Natural killer cell treated with Interleukin-12 subunit alpha and Interleukin-12 subunit beta and Interleukin-15 and Interleukin-18, amount 100 ng/mL, for 72 hours (primary cell): Measurements from ENCODE around the gene ST6GAL1. TPM values are rescaled to one million over a fixed set of nuclear protein-coding genes. Genes with fewer than 3 reads are reported as not detected.

Experiments used
- ATAC-seq, 2 donors: fragments of 150-1000 bp; cut with Tn5 transposase in 1 of 2; sonication (Bioruptor Pico), chemical (Tn5 transposase) in 1 of 2; 2 replicates each; pipeline ENCODE4 v1.10.0; 2021
- DNase-seq: peaks from one replicate; pipeline ENCODE4 v3.0.0; 2022; ENCODE audit warnings: low spot score
- H3K27ac Mint-ChIP-seq, 2 donors: 1 replicate in 1 of 2; 2 replicates in 1 of 2; pipeline ENCODE4 v1.8.0; 2022; ENCODE audit warnings: mixed read lengths in 2 of 2, mild to moderate bottlenecking in 1 of 2, moderate library complexity in 1 of 2
- H3K27me3 Mint-ChIP-seq, 2 donors: 1 replicate in 1 of 2; 2 replicates in 1 of 2; pipeline ENCODE4 v1.8.0; 2022; ENCODE audit warnings: mixed read lengths in 2 of 2
- H3K36me3 Mint-ChIP-seq: one replicate; pipeline ENCODE4 v1.8.0; 2022; ENCODE audit warnings: mixed read lengths
- H3K4me1 Mint-ChIP-seq, 2 donors: 1 replicate in 1 of 2; 2 replicates in 1 of 2; pipeline ENCODE4 v1.8.0; 2022; ENCODE audit warnings: low read depth in 2 of 2, mixed read lengths in 2 of 2, mild to moderate bottlenecking in 1 of 2
- H3K4me3 Mint-ChIP-seq: one replicate; pipeline ENCODE4 v1.8.0; 2022; ENCODE audit warnings: mixed read lengths
- H3K9me3 Mint-ChIP-seq: 2 replicates; pipeline ENCODE4 v1.8.0; 2022; ENCODE audit warnings: mixed read lengths
- total RNA-seq, 2 donors: library from RNA; stranded (reverse); gene quantifications; one replicate each; pipeline ENCODE4 v1.2.3, GENCODE V29; 2022

ST6GAL1 gene
- total RNA-seq, 2 donors from 2014 or later: 179 to 304 TPM

DNA sequence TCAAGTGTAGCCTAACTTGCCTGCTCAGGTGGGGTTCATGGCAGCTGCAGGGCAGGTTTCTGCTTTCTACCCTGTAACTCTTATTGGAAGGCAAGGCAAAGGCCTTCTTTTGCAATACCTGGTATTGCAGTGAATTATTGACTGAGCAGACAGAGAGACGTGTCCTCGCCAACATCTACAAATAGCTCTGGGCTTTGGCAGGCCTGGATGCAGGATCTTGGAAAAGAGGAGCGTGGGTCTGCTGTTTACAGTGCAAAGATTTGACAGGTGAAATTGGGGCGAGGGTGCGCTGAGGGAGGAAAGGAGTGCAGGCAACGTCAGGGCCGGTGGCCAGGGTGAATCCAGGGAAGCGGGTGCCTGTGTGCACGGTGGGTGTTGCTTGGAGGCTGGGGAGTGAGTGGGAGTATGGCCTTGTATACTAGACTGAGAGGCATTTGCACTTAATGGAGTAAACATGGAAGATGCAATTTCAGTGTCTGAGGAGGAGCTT is 44.5 kb downstream of the ST6GAL1 start:
- no peak for DNase-seq
- peaks cover 30 to 41% of the 10 kb centered on the region in 2 donors for H3K4me1 Mint-ChIP-seq
- H3K27ac Mint-ChIP-seq: peak overlapping the region in 1 of 2 donors; percentile 44
- H3K9me3 Mint-ChIP-seq: no peaks in the 10 kb centered on the region
- H3K27me3 Mint-ChIP-seq: no peaks in the 10 kb centered on the region
- H3K4me3 Mint-ChIP-seq: no peak overlapping the region
- peaks cover 16% of the 10 kb centered on the region for H3K36me3 Mint-ChIP-seq
- no peak for ATAC-seq

DNA sequence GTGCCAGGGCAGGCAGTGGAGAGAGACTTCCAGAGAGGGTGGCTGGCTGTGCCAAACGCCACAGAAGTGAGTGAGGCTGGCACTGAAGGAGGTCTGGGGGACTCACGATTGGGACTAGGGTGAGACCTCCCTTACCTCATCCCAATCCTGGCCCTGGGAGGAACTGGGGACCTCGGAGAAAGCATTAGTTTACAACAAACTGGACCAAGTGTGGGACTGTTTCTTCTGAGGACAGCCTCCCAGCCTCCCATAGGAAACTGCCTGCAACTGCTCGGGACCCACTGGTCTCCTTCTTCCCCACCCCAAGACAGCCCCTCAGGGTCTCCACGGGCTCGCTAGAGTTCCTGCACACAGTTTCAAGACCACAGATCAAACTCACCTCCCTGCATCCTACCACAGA is 45.4 kb downstream of the ST6GAL1 start:
- ATAC-seq: no peak
- H3K27ac Mint-ChIP-seq: peak overlapping the region; percentile 44 to 64
- no peak for DNase-seq
- H3K9me3 Mint-ChIP-seq: no peaks in the 10 kb centered on the region
- H3K4me1 Mint-ChIP-seq: peaks cover 30 to 42% of the 10 kb centered on the region in 2 donors
- peaks cover 16% of the 10 kb centered on the region for H3K36me3 Mint-ChIP-seq
- H3K4me3 Mint-ChIP-seq: no peak overlapping the region
- no peaks in the 10 kb centered on the region for H3K27me3 Mint-ChIP-seq

DNA sequence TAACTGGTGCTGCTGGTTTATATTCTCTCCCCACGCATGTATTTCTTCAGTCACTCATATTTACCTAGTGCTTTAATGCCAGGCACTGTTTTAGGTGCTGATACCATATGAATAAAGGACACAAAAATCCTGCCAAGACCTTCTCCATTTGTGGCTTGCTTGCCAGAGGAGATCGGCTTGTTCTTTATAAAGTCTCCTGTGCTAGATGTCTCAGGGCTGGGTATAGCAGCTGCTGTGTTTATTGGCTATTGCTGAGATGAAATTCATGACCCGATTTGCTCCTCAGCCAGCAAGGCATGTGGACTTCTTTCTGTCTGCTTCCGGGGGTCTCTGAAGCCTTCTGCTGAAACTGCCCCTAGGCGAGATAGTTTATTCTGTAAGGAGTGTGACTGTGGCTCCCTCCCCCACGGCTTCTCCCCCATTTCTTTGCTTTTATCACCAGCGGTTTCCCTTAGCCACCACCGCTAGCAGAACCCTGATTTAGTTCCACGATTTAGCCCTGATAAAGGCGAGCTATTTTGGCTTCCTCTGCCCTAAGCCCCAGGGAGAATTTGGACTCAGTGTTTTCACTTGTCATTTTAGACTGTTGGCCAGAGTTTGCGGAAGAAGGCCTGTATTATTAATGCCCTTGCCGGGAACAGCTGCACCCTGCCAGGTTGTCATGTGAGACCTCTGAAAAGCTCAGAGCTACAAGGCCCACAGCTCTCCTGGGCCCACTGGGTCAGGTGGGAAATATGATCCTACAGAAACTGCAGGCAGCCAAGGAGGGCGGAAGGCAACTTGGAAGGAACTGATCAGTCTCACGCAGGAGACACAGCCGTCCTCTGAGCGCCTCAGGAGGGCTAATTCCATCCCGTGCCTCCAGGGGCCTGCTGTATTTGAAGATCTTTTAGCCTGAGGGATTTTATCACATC is 46.8 kb downstream of the ST6GAL1 start:
- Mint-ChIP-seq H3K36me3 (peaks cover 20% of the 10 kb centered on the region), H3K4me3 (no peak overlapping the region), H3K4me1 (peaks cover 24 to 47% of the 10 kb centered on the region in 2 donors), H3K27me3 (no peaks in the 10 kb centered on the region), H3K27ac (peak overlapping the region; percentile 39 to 61), H3K9me3 (no peaks in the 10 kb centered on the region)
- ATAC-seq (no peak), DNase-seq (no peak)

DNA sequence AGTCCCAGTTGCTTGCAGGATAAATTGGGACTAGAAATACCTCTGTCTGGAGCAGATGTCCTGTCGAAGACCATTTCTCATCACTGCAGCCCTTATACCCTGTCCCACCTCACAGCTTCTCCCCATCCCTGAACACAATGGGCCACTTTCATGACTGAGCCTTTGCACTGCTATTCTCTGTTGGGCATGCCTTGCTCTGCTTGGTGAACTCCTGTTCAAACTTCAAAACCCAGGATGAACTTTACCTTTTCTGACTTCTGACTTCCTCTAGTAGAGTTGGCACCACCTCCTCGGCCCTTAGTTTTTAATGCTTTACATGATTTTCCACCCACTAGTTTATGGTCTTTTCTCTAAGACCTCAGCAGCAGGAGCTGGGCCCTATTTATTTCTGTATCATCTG is 48.4 kb downstream of the ST6GAL1 start:
- Mint-ChIP-seq H3K27me3 (no peaks in the 10 kb centered on the region), H3K4me1 (peaks cover 20 to 42% of the 10 kb centered on the region in 2 donors), H3K27ac (peak overlapping the region; percentile 42 to 71), H3K36me3 (peaks cover 28% of the 10 kb centered on the region), H3K4me3 (no peak overlapping the region), H3K9me3 (no peaks in the 10 kb centered on the region)
- no peak for ATAC-seq
- DNase-seq: no peak

DNA sequence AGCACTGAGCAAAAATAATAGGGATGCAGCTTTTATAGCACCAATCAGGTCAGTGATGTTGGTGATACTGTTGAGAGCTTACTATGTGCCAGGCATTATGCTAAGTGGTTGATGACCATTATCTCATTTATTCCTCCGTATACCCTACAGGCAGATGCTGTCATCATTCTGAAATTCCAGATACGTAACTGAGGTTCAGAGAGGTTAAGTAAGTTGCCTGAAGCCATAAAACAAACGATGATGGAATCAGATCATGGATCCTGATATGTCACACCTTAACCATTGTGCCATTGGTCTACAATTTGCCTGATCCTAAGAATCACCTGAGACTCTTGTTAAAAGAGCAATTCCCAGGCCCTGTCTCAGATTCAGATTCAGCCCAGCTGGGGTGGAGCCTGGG is 49.5 kb downstream of the ST6GAL1 start:
- Mint-ChIP-seq H3K4me3 (no peak overlapping the region), H3K36me3 (peaks cover 40% of the 10 kb centered on the region), H3K27ac (no peak overlapping the region), H3K4me1 (peaks cover 28 to 47% of the 10 kb centered on the region in 2 donors), H3K27me3 (no peaks in the 10 kb centered on the region), H3K9me3 (no peaks in the 10 kb centered on the region)
- no peak for DNase-seq
- no peak for ATAC-seq

DNA sequence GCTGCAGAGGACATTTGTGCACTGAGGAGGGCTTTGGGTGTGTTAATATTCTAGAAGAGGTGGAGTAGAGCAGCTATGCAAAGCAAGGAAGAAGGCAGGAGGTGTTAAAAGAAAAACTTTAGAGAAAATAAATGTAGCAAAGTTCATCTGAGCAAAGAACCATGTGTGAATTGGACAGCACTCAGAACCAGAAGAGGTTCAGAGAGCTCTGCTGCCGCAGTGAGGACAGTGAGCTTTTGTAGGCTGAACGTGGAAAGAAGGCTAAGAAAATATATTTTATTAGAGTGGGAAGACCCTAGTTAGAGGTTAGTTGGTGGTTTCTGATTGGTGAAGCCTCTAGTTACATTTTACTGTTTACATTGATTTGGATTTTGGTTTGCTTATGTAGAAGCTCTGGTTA is 50.7 kb downstream of the ST6GAL1 start:
- no peak for ATAC-seq
- DNase-seq: no peak
- Mint-ChIP-seq H3K27me3 (no peaks in the 10 kb centered on the region), H3K36me3 (peaks cover 46% of the 10 kb centered on the region), H3K4me3 (no peak overlapping the region), H3K9me3 (no peaks in the 10 kb centered on the region), H3K27ac (peak overlapping the region; percentile 29 to 68), H3K4me1 (peaks cover 28 to 39% of the 10 kb centered on the region in 2 donors)

DNA sequence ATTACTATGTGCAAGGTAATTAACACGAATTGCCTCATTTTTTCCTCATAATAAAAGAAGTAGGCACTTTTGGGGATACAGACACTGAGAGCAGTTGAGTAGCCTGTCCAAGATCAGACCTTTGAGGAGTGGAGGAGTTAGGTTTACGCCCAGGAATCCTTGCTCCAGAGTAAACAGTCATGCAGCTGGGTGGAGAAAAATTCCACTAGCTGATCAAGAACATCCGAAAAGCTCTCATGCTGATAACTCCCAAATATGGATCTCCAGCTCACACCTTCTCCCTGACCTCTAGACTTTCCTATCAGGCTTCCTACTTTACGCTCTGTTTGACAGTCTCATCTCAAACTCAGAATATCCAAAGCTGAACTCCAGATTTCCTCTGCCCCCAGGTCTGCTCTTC is 53.3 kb downstream of the ST6GAL1 start:
- Mint-ChIP-seq H3K4me3 (no peak overlapping the region), H3K36me3 (peaks cover 55% of the 10 kb centered on the region), H3K27ac (peak overlapping the region; percentile 43 to 67), H3K9me3 (no peaks in the 10 kb centered on the region), H3K4me1 (peaks cover 39 to 53% of the 10 kb centered on the region in 2 donors), H3K27me3 (no peaks in the 10 kb centered on the region)
- ATAC-seq (no peak), DNase-seq (no peak)

DNA sequence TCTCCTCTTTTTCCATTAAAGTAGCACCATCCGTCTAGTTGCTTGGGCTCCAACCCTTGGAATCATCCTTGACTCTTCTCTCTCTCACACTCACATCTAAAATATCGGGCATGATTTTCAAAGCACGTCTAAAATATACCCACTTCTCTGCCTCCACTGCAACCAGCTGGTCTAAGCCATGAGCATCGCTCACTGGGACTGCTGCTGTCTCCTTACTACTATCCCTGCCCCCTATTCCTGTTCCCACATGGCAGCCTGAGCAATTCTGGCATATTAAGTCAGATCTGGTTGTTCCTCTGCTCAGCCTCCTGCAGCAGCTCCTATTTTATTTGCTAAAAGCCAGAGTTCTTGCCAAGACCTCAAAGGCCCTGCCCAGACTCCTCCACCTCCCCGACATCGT is 53.7 kb downstream of the ST6GAL1 start:
- peaks cover 54% of the 10 kb centered on the region for H3K36me3 Mint-ChIP-seq
- ATAC-seq: no peak
- no peaks in the 10 kb centered on the region for H3K27me3 Mint-ChIP-seq
- H3K27ac Mint-ChIP-seq: peak overlapping the region; percentile 27 to 43
- peaks cover 39 to 52% of the 10 kb centered on the region in 2 donors for H3K4me1 Mint-ChIP-seq
- H3K9me3 Mint-ChIP-seq: no peaks in the 10 kb centered on the region
- no peak overlapping the region for H3K4me3 Mint-ChIP-seq
- DNase-seq: no peak

DNA sequence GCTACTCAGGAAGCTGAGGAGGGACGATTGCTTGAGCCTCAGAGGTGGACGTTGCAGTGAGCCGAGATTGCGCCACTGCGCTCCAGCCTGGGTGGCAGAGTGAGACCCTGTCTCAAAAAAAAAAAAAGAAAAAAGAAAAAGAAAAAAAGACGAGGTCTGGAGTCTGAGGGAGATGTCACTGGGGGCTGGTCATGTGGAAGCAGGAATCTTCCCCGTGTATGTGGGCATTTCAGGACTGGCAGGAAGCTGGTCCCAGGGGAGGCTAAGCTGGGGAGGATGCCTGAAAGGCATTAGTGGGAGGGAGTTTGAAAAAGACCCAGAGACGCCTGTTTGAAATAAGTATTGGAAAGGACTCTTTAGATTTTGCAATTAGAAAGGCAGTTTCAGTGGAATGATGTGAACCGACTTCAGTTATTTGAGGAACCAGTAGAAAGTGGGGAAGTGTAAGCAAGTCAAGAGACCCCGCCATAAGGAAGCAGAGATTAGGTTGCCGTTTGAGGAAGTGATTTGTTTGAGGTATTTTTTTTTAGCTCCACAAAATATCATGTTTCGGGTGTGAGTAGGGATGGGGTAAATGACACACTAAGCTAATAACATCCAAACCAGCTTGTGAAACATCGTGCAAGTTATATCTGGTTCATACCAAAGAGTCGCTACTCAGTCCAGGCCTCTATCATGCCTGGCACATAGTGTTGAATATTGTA is 55.5 kb downstream of the ST6GAL1 start:
- peaks cover 42 to 56% of the 10 kb centered on the region in 2 donors for H3K4me1 Mint-ChIP-seq
- no peaks in the 10 kb centered on the region for H3K9me3 Mint-ChIP-seq
- no peak for DNase-seq
- H3K27me3 Mint-ChIP-seq: no peaks in the 10 kb centered on the region
- H3K4me3 Mint-ChIP-seq: no peak overlapping the region
- peaks cover 56% of the 10 kb centered on the region for H3K36me3 Mint-ChIP-seq
- peak overlapping the region in 1 of 2 donors; percentile 54 for H3K27ac Mint-ChIP-seq
- no peak for ATAC-seq

DNA sequence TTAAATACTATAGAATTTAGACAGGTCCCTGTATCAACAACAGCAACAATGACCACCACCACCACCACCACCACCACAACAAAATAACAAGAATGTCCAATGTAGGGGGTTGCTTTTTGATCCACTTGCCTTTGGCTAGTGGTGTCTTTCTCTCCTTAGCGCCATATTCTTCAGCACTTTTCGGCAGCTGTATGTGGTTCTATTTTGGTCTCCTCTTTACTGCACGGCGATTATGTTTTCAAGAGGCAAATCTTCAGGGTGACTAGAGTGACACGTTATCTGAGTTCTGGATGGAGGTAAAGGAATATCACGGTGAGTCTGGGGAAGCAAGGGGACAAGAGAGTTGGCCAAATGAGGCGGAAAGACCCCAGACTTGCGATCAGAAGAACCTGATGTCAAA is 56.1 kb downstream of the ST6GAL1 start:
- H3K36me3 Mint-ChIP-seq: peaks cover 54% of the 10 kb centered on the region
- H3K27ac Mint-ChIP-seq: peak overlapping the region in 1 of 2 donors; percentile 11
- ATAC-seq (no peak), DNase-seq (no peak)
- H3K4me3 Mint-ChIP-seq: no peak overlapping the region
- H3K4me1 Mint-ChIP-seq: peaks cover 46 to 56% of the 10 kb centered on the region in 2 donors
- no peaks in the 10 kb centered on the region for H3K27me3 Mint-ChIP-seq
- H3K9me3 Mint-ChIP-seq: no peaks in the 10 kb centered on the region

DNA sequence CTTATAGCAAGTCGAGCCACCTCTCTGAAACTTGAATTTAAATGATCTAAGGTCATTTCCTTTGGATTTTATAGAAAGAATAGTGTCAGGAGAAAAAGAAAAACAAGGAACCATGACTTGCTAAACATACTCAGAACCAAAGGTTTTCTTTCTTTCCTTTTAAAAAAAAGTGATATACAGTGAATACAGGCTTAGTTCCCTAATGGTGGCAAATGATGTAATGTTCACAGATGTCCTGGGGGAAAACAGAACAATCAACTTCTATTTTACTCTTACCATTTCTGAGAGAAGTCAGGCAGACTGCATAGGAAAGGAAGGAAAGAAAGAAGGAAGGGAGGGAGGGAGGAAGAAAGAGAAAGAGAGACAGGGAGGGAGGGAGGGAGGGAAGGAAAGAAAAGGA is 56.5 kb downstream of the ST6GAL1 start:
- Mint-ChIP-seq H3K4me1 (peaks cover 50 to 56% of the 10 kb centered on the region in 2 donors), H3K9me3 (no peaks in the 10 kb centered on the region), H3K27ac (peak overlapping the region in 1 of 2 donors; percentile 11), H3K4me3 (no peak overlapping the region), H3K27me3 (no peaks in the 10 kb centered on the region), H3K36me3 (peaks cover 54% of the 10 kb centered on the region)
- DNase-seq (no peak), ATAC-seq (no peak)

DNA sequence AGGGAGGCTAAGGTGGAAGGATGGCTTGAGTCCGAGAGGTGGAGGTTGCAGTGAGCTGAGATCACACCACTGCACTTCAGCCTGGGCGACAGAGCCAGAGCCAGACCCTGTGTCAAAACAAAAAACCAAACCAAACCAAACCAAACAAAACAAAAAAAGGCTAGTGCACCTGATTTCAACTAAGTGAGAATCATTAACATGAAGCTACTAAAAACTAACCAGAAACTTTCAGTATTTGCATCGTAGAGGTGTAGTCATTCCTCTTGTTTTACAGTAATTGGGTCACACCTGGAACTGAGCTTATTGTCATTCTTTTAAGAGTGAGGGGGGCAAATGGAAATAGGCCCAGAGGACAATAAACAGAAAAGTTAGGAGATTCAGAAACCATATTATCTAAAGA is 58.5 kb downstream of the ST6GAL1 start:
- DNase-seq (no peak), ATAC-seq (no peak)
- no peak overlapping the region for H3K4me3 Mint-ChIP-seq
- H3K27me3 Mint-ChIP-seq: no peaks in the 10 kb centered on the region
- peaks cover 45 to 56% of the 10 kb centered on the region in 2 donors for H3K4me1 Mint-ChIP-seq
- peak overlapping the region; percentile 1 to 42 for H3K27ac Mint-ChIP-seq
- no peaks in the 10 kb centered on the region for H3K9me3 Mint-ChIP-seq
- H3K36me3 Mint-ChIP-seq: peaks cover 41% of the 10 kb centered on the region

DNA sequence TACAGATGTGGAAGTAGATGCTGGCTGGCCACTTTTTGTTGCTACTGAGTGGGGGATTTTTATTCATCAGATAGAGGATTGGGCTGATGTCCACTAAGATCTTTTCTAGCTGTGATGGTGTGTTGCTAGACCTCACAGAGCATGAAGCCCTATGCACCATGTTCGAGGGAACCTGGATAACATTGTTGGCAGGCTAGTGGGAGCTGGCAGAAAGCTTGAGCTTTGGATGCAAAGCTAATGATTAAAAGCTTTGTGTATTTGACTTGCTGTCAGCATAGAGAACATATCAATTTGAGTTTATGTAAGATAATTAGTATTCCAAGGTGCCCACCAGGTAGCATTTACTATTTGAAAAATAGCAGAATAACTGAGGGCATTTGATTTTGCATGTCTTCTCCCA is 59.1 kb downstream of the ST6GAL1 start:
- H3K4me1 Mint-ChIP-seq: peaks cover 41 to 55% of the 10 kb centered on the region in 2 donors
- ATAC-seq: no peak
- no peaks in the 10 kb centered on the region for H3K9me3 Mint-ChIP-seq
- no peak overlapping the region for H3K4me3 Mint-ChIP-seq
- peak overlapping the region; percentile 33 to 42 for H3K27ac Mint-ChIP-seq
- H3K27me3 Mint-ChIP-seq: no peaks in the 10 kb centered on the region
- no peak for DNase-seq
- peaks cover 35% of the 10 kb centered on the region for H3K36me3 Mint-ChIP-seq

DNA sequence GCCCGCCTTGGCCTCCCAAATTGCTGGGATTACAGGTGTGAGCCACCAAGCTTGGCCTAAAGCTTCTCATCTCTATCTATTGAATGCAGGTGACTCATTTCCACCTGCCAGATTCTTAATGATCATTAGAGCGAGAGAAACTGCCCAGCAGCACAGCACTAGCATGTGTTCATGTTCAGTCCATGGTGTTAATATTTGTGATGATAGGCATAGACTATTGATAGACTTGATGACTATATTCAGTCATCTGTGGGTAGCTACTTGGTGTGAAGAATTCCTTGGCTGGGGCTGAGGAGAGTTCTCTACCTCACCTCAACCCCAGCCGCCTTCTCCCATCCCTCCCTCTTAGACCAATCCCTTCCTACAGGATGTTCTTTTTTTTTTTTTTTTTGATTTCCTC is 60.0 kb downstream of the ST6GAL1 start:
- peak overlapping the region; percentile 33 to 42 for H3K27ac Mint-ChIP-seq
- no peaks in the 10 kb centered on the region for H3K9me3 Mint-ChIP-seq
- H3K36me3 Mint-ChIP-seq: peaks cover 29% of the 10 kb centered on the region
- ATAC-seq (no peak), DNase-seq (no peak)
- H3K4me3 Mint-ChIP-seq: no peak overlapping the region
- peaks cover 39 to 58% of the 10 kb centered on the region in 2 donors for H3K4me1 Mint-ChIP-seq
- H3K27me3 Mint-ChIP-seq: no peaks in the 10 kb centered on the region
